GM23248 (cell line): ENCODE measurements around the gene ASPRV1. TPM values are rescaled to one million over a fixed set of nuclear protein-coding genes. Genes with fewer than 3 reads are reported as not detected.

Experiments used
- DNase-seq: peaks from one replicate; pipeline ENCODE4 v3.0.0-alpha.2; 2015
- H2AFZ ChIP-seq: fragments of 200-600 bp; sonication (generic); 2 replicates; pipeline ENCODE4 v1.6.1; 2016; ENCODE audit warnings: antibody characterized with exemption
- H3F3A ChIP-seq: fragments of 200-600 bp; sonication (generic); 2 replicates; pipeline ENCODE4 v1.6.1; 2016; ENCODE audit warnings: mild to moderate bottlenecking, antibody characterized with exemption, mixed run types; ENCODE audit not compliant: insufficient read depth
- H3K27ac ChIP-seq: fragments of 200-600 bp; sonication (generic); 2 replicates; pipeline ENCODE4 v1.5.1; 2016; ENCODE audit warnings: mild to moderate bottlenecking
- H3K27me3 ChIP-seq: fragments of 200-600 bp; sonication (generic); replicated peaks from 2 replicates; pipeline ENCODE4 v1.6.1; 2016; ENCODE audit warnings: mild to moderate bottlenecking; ENCODE audit not compliant: insufficient read depth
- H3K36me3 ChIP-seq: fragments of 200-600 bp; sonication (generic); 2 replicates; pipeline ENCODE4 v1.6.1; 2016; ENCODE audit warnings: low read depth, mild to moderate bottlenecking
- H3K4me1 ChIP-seq: fragments of 200-600 bp; sonication (generic); 2 replicates; pipeline ENCODE4 v1.6.1; 2016; ENCODE audit warnings: mild to moderate bottlenecking; ENCODE audit not compliant: insufficient read depth
- H3K4me2 ChIP-seq: fragments of 200-600 bp; sonication (generic); one replicate; pipeline ENCODE4 v1.6.1; 2016; ENCODE audit warnings: mild to moderate bottlenecking; ENCODE audit not compliant: unreplicated experiment
- H3K4me3 ChIP-seq: fragments of 200-600 bp; sonication (generic); 2 replicates; pipeline ENCODE4 v1.5.1; 2016; ENCODE audit warnings: mild to moderate bottlenecking
- H3K79me2 ChIP-seq: fragments of 200-600 bp; sonication (generic); 2 replicates; pipeline ENCODE4 v1.6.1; 2016; ENCODE audit warnings: mild to moderate bottlenecking; ENCODE audit not compliant: insufficient read depth
- H3K9ac ChIP-seq: fragments of 200-600 bp; sonication (generic); 2 replicates; pipeline ENCODE4 v1.6.1; 2016; ENCODE audit warnings: mild to moderate bottlenecking
- H3K9me2 ChIP-seq: fragments of 200-600 bp; sonication (generic); 2 replicates; pipeline ENCODE4 v1.6.1; 2016; ENCODE audit warnings: mixed run types, mild to moderate bottlenecking, moderate library complexity; ENCODE audit not compliant: insufficient read depth
- H3K9me3 ChIP-seq: fragments of 200-600 bp; sonication (generic); one replicate; pipeline ENCODE4 v1.6.1; 2017; ENCODE audit warnings: low read depth
- H4K20me1 ChIP-seq: fragments of 200-600 bp; sonication (generic); 2 replicates; pipeline ENCODE4 v1.6.0; 2016; ENCODE audit not compliant: insufficient read depth
- EZH2 ChIP-seq: fragments of 200-600 bp; sonication (generic); IDR thresholded peaks from 2 replicates; pipeline ENCODE4 v1.6.1; 2018; ENCODE audit warnings: antibody characterized with exemption, mild to moderate bottlenecking; ENCODE audit not compliant: insufficient read depth, poor library complexity, severe bottlenecking
- EZH2phosphoT487 ChIP-seq: fragments of 200-600 bp; sonication (generic); IDR thresholded peaks from 2 replicates; pipeline ENCODE4 v1.6.1; 2018; ENCODE audit warnings: antibody characterized with exemption, moderate library complexity, mild to moderate bottlenecking, low read depth; ENCODE audit not compliant: insufficient read depth
- whole genome bisulfite sequencing, 2 experiments: methylation state at CpG; one replicate each; pipeline ENCODE4 v1.1.6; 2015 to 2017; ENCODE audit warnings: low lambda C conversion rate in 2 of 2, low coverage in 1 of 2; ENCODE audit errors: missing lambda C conversion rate in 2 of 2; 5-methylcytosine and 5-hydroxymethylcytosine counted together
- in situ Hi-C: fragments of 300-500 bp; cut with MboI; formaldehyde crosslinking; loops from 2 replicates; pipeline ENCODE4 v1.15.0; 2020
- polyA plus RNA-seq: library from polyadenylated mRNA; unstranded; fragments of >200 nt; fragmentation: Nextera tagmentation; extraction: Ambion mirVana; gene quantifications from 2 replicates; pipeline ENCODE4 v1.2.1, GENCODE V29; 2016
- total RNA-seq: library from RNA; depleted of rRNA; stranded (reverse); fragments of >200 nt; shearing (Covaris generic); gene quantifications from 2 replicates; pipeline ENCODE4 v1.2.3, GENCODE V29; 2014; rRNA removed

Gene ASPRV1
- total RNA-seq: under 0.01 and 0.86 TPM in 2 replicates
- polyA plus RNA-seq: 0.19 and 0.24 TPM in 2 replicates

- Histone ChIP-seq H3K4me2 (no peak within 1 kb of the TSS), H4K20me1 (no peaks in the 10 kb centered on the region), H2AFZ (no peak within 1 kb of the TSS), H3K4me1 (no peaks in the 10 kb centered on the region), H3F3A (no peaks in the 10 kb centered on the region), H3K27ac (no peak within 1 kb of the TSS), H3K9me2 (no peaks in the 10 kb centered on the region), H3K9me3 (no peaks in the 10 kb centered on the region), H3K79me2 (no peaks in the 10 kb centered on the region), H3K9ac (no peak within 1 kb of the TSS), H3K4me3 (no peak within 1 kb of the TSS), H3K36me3 (no peaks in the 10 kb centered on the region), H3K27me3 (peaks cover 15% of the 10 kb centered on the region; the same call in 1 of the 2 replicates)
- DNase-seq: no peak
- 88 to 90% methylated on average over 14 of the region's 14 CpGs for WGBS, 2 experiments
- TF ChIP-seq EZH2phosphoT487 (no peak), EZH2 (no peak)
- in situ Hi-C loops: no loop called here
Observed at GRCh38 chr2:69961496-69961895, at the start of gene ASPRV1. Gene ASPRV1, minus strand, starts transcription at chr2:69961631. Its CDS starts 195 bp downstream, at chr2:69961436.

- no peaks in the 10 kb centered on the region for H4K20me1 ChIP-seq
- no peak overlapping the region for H3K9ac ChIP-seq
- in situ Hi-C loops: no loop called here
- H3K4me3 ChIP-seq: no peak overlapping the region
- no peaks in the 10 kb centered on the region; the same call in 1 of the 2 replicates for H3K36me3 ChIP-seq
- TF ChIP-seq EZH2phosphoT487 (no peak), EZH2 (no peak)
- DNase-seq: no peak
- no peaks in the 10 kb centered on the region for H3K9me2 ChIP-seq
- H3K27me3 ChIP-seq: no peaks in the 10 kb centered on the region
- H3K4me1 ChIP-seq: no peaks in the 10 kb centered on the region
- no peak overlapping the region for H2AFZ ChIP-seq
- H3K4me2 ChIP-seq: no peak overlapping the region
- H3K27ac ChIP-seq: no peak overlapping the region
- H3K9me3 ChIP-seq: no peaks in the 10 kb centered on the region
- H3K79me2 ChIP-seq: no peaks in the 10 kb centered on the region
- no peaks in the 10 kb centered on the region for H3F3A ChIP-seq
- 8 to 18% methylated on average over 2 of the region's 2 CpGs for WGBS, 2 experiments
Observed at GRCh38 chr2:70010576-70011111, 49.2 kb upstream of the ASPRV1 start.

DNA sequence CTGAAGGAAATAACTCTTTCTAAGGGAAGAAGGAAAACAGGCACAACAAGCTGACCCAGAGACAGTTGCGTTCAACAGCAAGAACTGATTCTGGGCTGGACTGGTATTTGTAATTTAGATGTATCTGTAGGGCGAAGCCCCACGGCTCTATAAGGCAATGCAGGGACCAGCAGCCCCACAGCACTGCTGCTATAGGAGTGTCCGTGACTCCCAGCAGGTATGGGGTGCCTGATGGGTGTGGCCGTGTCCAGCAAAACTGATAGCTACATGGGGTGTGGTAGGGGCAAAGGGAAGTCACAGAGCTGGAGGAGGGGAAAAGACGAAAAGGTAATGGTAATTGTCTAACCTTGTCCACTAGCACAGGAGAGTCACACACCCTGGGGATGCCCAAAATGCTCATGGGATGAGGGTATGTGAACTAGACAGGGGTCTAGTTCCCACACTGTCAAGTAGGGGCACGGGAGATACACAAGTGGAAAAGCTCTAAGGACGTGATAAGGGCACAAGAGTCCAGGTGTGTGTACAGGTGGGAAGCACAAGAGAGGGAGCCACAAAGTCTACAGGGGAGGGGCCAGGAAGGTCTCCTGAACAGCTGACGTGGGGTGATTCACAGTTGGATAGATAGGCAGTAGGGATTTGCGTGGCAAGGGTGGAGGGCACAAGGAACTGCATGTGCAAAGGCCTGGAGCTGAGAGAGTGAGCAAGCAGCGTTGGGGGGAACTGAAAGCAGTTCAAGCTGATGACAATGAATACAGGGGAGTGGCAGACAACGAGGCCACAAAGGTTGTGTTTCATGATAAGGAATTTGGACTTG lies 48.5 kb upstream of the ASPRV1 start:
- DNase-seq: no peak
- no peak overlapping the region for H2AFZ ChIP-seq
- no peaks in the 10 kb centered on the region for H3F3A ChIP-seq

DNA sequence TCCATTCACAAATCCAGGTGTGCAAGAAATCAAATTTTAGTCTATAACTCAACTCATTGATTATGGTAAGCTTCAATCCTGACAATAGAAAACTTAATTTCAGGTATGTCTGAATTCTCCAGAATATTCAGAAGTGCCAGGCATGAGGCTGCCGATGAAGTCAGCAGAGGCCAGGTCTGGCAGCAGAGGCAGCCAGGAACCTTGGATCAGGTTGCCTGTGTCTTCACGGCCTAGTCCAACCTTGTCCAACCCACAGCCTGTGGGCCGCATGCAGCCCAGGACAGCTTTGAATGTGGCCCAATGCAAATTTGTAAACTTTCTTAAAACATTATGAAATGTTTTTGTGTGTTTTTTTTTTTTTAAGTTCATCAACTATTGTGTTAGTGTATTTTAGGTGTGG lies 46.9 kb upstream of the ASPRV1 start:
- H3K9me2 ChIP-seq: no peaks in the 10 kb centered on the region
- H3K4me3 ChIP-seq: no peak overlapping the region
- no peak overlapping the region for H3K27ac ChIP-seq
- H2AFZ ChIP-seq: no peak overlapping the region
- H3F3A ChIP-seq: no peaks in the 10 kb centered on the region
- no peak for TF ChIP-seq EZH2phosphoT487
- no peak for TF ChIP-seq EZH2
- H3K79me2 ChIP-seq: no peaks in the 10 kb centered on the region
- H4K20me1 ChIP-seq: no peaks in the 10 kb centered on the region
- no peaks in the 10 kb centered on the region for H3K9me3 ChIP-seq
- no peak overlapping the region for H3K9ac ChIP-seq
- WGBS, 2 experiments: 79 to 86% methylated on average over 3 of the region's 3 CpGs
- H3K27me3 ChIP-seq: no peaks in the 10 kb centered on the region
- no peak overlapping the region for H3K4me2 ChIP-seq
- H3K4me1 ChIP-seq: no peaks in the 10 kb centered on the region
- no peak for DNase-seq
- in situ Hi-C loops: no loop called here
- H3K36me3 ChIP-seq: no peaks in the 10 kb centered on the region

More for the DNA sequence above, 48.5 kb upstream of the ASPRV1 start:
- Histone ChIP-seq H3K27me3 (no peaks in the 10 kb centered on the region), H3K79me2 (no peaks in the 10 kb centered on the region), H3K9me3 (no peaks in the 10 kb centered on the region), H3K36me3 (no peaks in the 10 kb centered on the region; the same call in 1 of the 2 replicates), H3K9ac (no peak overlapping the region), H3K9me2 (no peaks in the 10 kb centered on the region), H3K4me2 (no peak overlapping the region), H3K27ac (no peak overlapping the region), H4K20me1 (no peaks in the 10 kb centered on the region), H3K4me3 (no peak overlapping the region), H3K4me1 (no peaks in the 10 kb centered on the region)
- 86 to 90% methylated on average over 12 of the region's 12 CpGs for WGBS, 2 experiments
- in situ Hi-C loops: no loop called here
- TF ChIP-seq EZH2phosphoT487 (no peak), EZH2 (no peak)
